ENCODE results near the gene ZNF844. TPM values are rescaled to one million over a fixed set of nuclear protein-coding genes. Genes with fewer than 3 reads are reported as not detected.
"Not testable (repeated sequence)": the region's sequence is repeated elsewhere in the genome, so short reads cannot be mapped to it uniquely, and the experiment has no call there.

ZNF844 gene
- total and polyA plus RNA-seq, 2 experiments from 2014 or later: 3.0 to 11.2 TPM

- Histone ChIP-seq H3K9me3 (ENCODE audit: low read depth) (no peaks in the 10 kb centered on the region), H3K9me2 (replicated peaks; ENCODE audit: insufficient read depth) (no peaks in the 10 kb centered on the region), H3K79me2 (no peaks in the 10 kb centered on the region), H3K36me3 (replicated peaks; ENCODE audit: insufficient read depth, low read depth) (no peaks in the 10 kb centered on the region), H3K4me3 (peak within 1 kb of the TSS; percentile 62), H3K27ac (peak within 1 kb of the TSS; percentile 66), H4K20me1 (ENCODE audit: insufficient read depth, poor library complexity, severe bottlenecking) (no peaks in the 10 kb centered on the region), H3K27me3 (no peaks in the 10 kb centered on the region), H3K4me2 (peak within 1 kb of the TSS; percentile 92), H2AFZ (peak within 1 kb of the TSS; percentile 75), H3K4me1 (ENCODE audit: insufficient read depth) (peaks cover 5% of the 10 kb centered on the region)
- TF ChIP-seq EZH2 (IDR thresholded peaks at IDR 0.05; ENCODE audit: borderline replicate concordance): no peak
- TF ChIP-seq CTCF (IDR thresholded peaks at IDR 0.05; ENCODE audit: poor library complexity): no peak
- no peak for TF ChIP-seq EZH2phosphoT487 (IDR thresholded peaks at IDR 0.05; ENCODE audit: low read depth, severe bottlenecking, unreplicated experiment)
- 1% methylated on average over 40 of the region's 46 CpGs for WGBS (ENCODE audit: low lambda C conversion rate, missing lambda C conversion rate)
- DNase-seq (ENCODE audit: low spot score): peak; percentile 96
These were observed 11.9 kb upstream of the ZNF844 start, which contains the start of gene ZNF878 for GRCh38 chr19:12052497-12053169. ZNF878 (minus strand) TSS chr19:12052961; CDS start chr19:12052801, 160 bp downstream.

GRCh38 chr19:12055784-12056183 is 8.7 kb upstream of the ZNF844 start:
- Histone ChIP-seq H3K27ac (no peak overlapping the region), H3K4me3 (no peak overlapping the region), H3K9me2 (replicated peaks; ENCODE audit: insufficient read depth) (no peaks in the 10 kb centered on the region), H3K4me2 (no peak overlapping the region), H3K9me3 (ENCODE audit: low read depth) (no peaks in the 10 kb centered on the region), H2AFZ (no peak overlapping the region), H3K27me3 (no peaks in the 10 kb centered on the region), H3K36me3 (replicated peaks; ENCODE audit: insufficient read depth, low read depth) (no peaks in the 10 kb centered on the region), H4K20me1 (ENCODE audit: insufficient read depth, poor library complexity, severe bottlenecking) (no peaks in the 10 kb centered on the region), H3K79me2 (no peaks in the 10 kb centered on the region), H3K4me1 (ENCODE audit: insufficient read depth) (peaks cover 5% of the 10 kb centered on the region)
- WGBS (ENCODE audit: low lambda C conversion rate, missing lambda C conversion rate): 76% methylated on average over 5 of the region's 5 CpGs
- TF ChIP-seq EZH2 (IDR thresholded peaks at IDR 0.05; ENCODE audit: borderline replicate concordance): no peak
- TF ChIP-seq EZH2phosphoT487 (IDR thresholded peaks at IDR 0.05; ENCODE audit: low read depth, severe bottlenecking, unreplicated experiment): no peak
- no peak for TF ChIP-seq CTCF (IDR thresholded peaks at IDR 0.05; ENCODE audit: poor library complexity)
- no peak for DNase-seq (ENCODE audit: low spot score)

GRCh38 chr19:12075538-12076139 is 11.1 kb downstream of the ZNF844 start:
- no peaks in the 10 kb centered on the region for H4K20me1 ChIP-seq (ENCODE audit: insufficient read depth, poor library complexity, severe bottlenecking)
- TF ChIP-seq EZH2 (IDR thresholded peaks at IDR 0.05; ENCODE audit: borderline replicate concordance) (no peak), EZH2phosphoT487 (IDR thresholded peaks at IDR 0.05; ENCODE audit: low read depth, severe bottlenecking, unreplicated experiment) (no peak), CTCF (IDR thresholded peaks at IDR 0.05; ENCODE audit: poor library complexity) (no peak)
- H3K9me3 ChIP-seq (ENCODE audit: low read depth): peaks cover 97% of the 10 kb centered on the region
- H3K4me3 ChIP-seq: peak overlapping the region; percentile 12
- no peak overlapping the region for H3K4me2 ChIP-seq
- H3K27me3 ChIP-seq: no peaks in the 10 kb centered on the region
- peaks cover 40% of the 10 kb centered on the region for H3K36me3 ChIP-seq (replicated peaks; ENCODE audit: insufficient read depth, low read depth)
- DNase-seq (ENCODE audit: low spot score): no peak
- WGBS (ENCODE audit: low lambda C conversion rate, missing lambda C conversion rate): 99% methylated on average over 3 of the region's 3 CpGs
- H3K4me1 ChIP-seq (ENCODE audit: insufficient read depth): no peaks in the 10 kb centered on the region
- H2AFZ ChIP-seq: no peak overlapping the region
- no peak overlapping the region for H3K27ac ChIP-seq
- no peaks in the 10 kb centered on the region for H3K9me2 ChIP-seq (replicated peaks; ENCODE audit: insufficient read depth)
- H3K79me2 ChIP-seq: peaks cover 25% of the 10 kb centered on the region

DNA sequence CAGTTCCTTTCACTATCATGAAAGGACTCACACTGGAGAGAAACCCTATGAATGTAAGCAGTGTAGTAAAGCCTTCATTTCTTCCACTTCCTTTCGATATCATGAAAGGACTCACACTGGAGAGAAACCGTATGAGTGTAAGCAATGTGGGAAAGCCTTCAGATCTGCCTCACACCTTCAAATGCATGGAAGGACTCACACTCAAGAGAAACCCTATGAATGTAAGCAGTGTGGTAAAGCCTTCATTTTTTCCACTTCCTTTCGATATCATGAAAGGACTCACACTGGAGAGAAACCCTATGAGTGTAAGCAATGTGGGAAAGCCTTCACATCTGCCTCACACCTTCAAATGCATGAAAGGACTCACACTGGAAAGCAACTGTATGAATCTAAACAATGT is 11.8 kb downstream of the ZNF844 start:
- not testable (repeated sequence) for H3K9me2 ChIP-seq (replicated peaks; ENCODE audit: insufficient read depth)
- H3K9me3 ChIP-seq (ENCODE audit: low read depth): peaks cover 94% of the 10 kb centered on the region

More for the DNA sequence above, 11.8 kb downstream of the ZNF844 start:
- not testable (repeated sequence) for DNase-seq (ENCODE audit: low spot score); H3K27me3 ChIP-seq; H2AFZ ChIP-seq; H3K27ac ChIP-seq; H4K20me1 ChIP-seq (ENCODE audit: insufficient read depth, poor library complexity, severe bottlenecking); H3K4me1 ChIP-seq (ENCODE audit: insufficient read depth); H3K4me3 ChIP-seq; H3K4me2 ChIP-seq
- Histone ChIP-seq H3K36me3 (replicated peaks; ENCODE audit: insufficient read depth, low read depth) (peaks cover 40% of the 10 kb centered on the region), H3K79me2 (peaks cover 19% of the 10 kb centered on the region)
- 98% methylated on average over 3 of the region's 3 CpGs for WGBS (ENCODE audit: low lambda C conversion rate, missing lambda C conversion rate)

Measured in hepatocyte (in vitro differentiated cells).